SK-N-SH treated with all-trans-retinoic acid at 6 μM for 48 hours (cell line): ENCODE results near the gene AKAP13.

Source experiments
- ATAC-seq: fragments of 200-7000 bp; cut with Tn5 transposase; 3 replicates; pipeline ENCODE4 v1.9.1; 2020; ENCODE audit warnings: mild to moderate bottlenecking, moderate library complexity
- ARNTL ChIP-seq: fragments of 450-650 bp; formaldehyde crosslinking; IDR thresholded peaks from 2 replicates; pipeline ENCODE4 v1.5.0; 2020; ENCODE audit warnings: low read depth, mild to moderate bottlenecking, moderate library complexity, borderline replicate concordance
- BACH2 ChIP-seq: fragments of 250-450 bp; sonication (Bioruptor Pico); IDR thresholded peaks from 2 replicates; pipeline ENCODE4 v1.9.0; 2021; ENCODE audit warnings: mild to moderate bottlenecking, borderline replicate concordance
- CSDC2 ChIP-seq: fragments of 250-450 bp; sonication (Bioruptor Pico); IDR thresholded peaks from 2 replicates; pipeline ENCODE4 v1.5.0; 2020; ENCODE audit warnings: mild to moderate bottlenecking, moderate library complexity
- CSRNP3 ChIP-seq: fragments of 250-450 bp; sonication (Bioruptor Pico); IDR thresholded peaks from 2 replicates; pipeline ENCODE4 v1.5.1; 2021; ENCODE audit warnings: mild to moderate bottlenecking, moderate library complexity
- ESRRG ChIP-seq: fragments of 250-450 bp; sonication (Bioruptor Pico); IDR thresholded peaks from 2 replicates; pipeline ENCODE4 v1.6.1; 2021; ENCODE audit warnings: mild to moderate bottlenecking
- GLIS3 ChIP-seq: fragments of 250-450 bp; sonication (Bioruptor Pico); IDR thresholded peaks from 2 replicates; pipeline ENCODE4 v1.5.0; 2020; ENCODE audit warnings: mild to moderate bottlenecking, moderate library complexity
- ISL1 ChIP-seq: fragments of 250-450 bp; sonication (Bioruptor Pico); IDR thresholded peaks from 2 replicates; pipeline ENCODE4 v2.1.2; 2022; ENCODE audit warnings: mild to moderate bottlenecking, moderate library complexity
- OSR1 ChIP-seq: fragments of 250-450 bp; sonication (Bioruptor Pico); IDR thresholded peaks from 2 replicates; pipeline ENCODE4 v1.8.0; 2022; ENCODE audit warnings: moderate library complexity, mild to moderate bottlenecking, inconsistent platforms
- PATZ1 ChIP-seq: fragments of 250-450 bp; sonication (Bioruptor Pico); IDR thresholded peaks from 2 replicates; pipeline ENCODE4 v1.8.0; 2020; ENCODE audit warnings: mild to moderate bottlenecking, moderate library complexity, borderline replicate concordance
- PPARA ChIP-seq: fragments of 250-450 bp; sonication (Bioruptor Pico); IDR thresholded peaks from 2 replicates; pipeline ENCODE4 v1.5.0; 2020; ENCODE audit warnings: mild to moderate bottlenecking, borderline replicate concordance
- RARB ChIP-seq: fragments of 250-450 bp; sonication (Bioruptor Pico); IDR thresholded peaks from 2 replicates; pipeline ENCODE4 v1.8.0; 2021; ENCODE audit warnings: mild to moderate bottlenecking, moderate library complexity
- SNAI2 ChIP-seq: fragments of 250-450 bp; sonication (Bioruptor Pico); IDR thresholded peaks from 2 replicates; pipeline ENCODE4 v1.5.0; 2020; ENCODE audit warnings: mild to moderate bottlenecking, moderate library complexity
- TCF4 ChIP-seq: fragments of 250-450 bp; sonication (Bioruptor Pico); IDR thresholded peaks from 2 replicates; pipeline ENCODE4 v1.8.0; 2021; ENCODE audit warnings: mild to moderate bottlenecking, moderate library complexity, borderline replicate concordance
- TOX ChIP-seq: fragments of 250-450 bp; sonication (Bioruptor Pico); IDR thresholded peaks from 2 replicates; pipeline ENCODE4 v1.8.0; 2021; ENCODE audit warnings: mild to moderate bottlenecking, moderate library complexity, borderline replicate concordance
- TSHZ2 ChIP-seq: fragments of 250-450 bp; sonication (Bioruptor Pico); IDR thresholded peaks from 2 replicates; pipeline ENCODE4 v1.5.0; 2020; ENCODE audit warnings: mild to moderate bottlenecking, moderate library complexity
- ZC3H10 ChIP-seq: fragments of 250-450 bp; sonication (Bioruptor Pico); IDR thresholded peaks from 2 replicates; pipeline ENCODE4 v1.5.1; 2021; ENCODE audit warnings: mild to moderate bottlenecking, moderate library complexity
- ZFP3 ChIP-seq: fragments of 250-450 bp; sonication (Bioruptor Pico); IDR thresholded peaks from 2 replicates; pipeline ENCODE4 v1.5.0; 2020; ENCODE audit warnings: mild to moderate bottlenecking, moderate library complexity
- ZFP30 ChIP-seq: fragments of 450-650 bp; formaldehyde crosslinking; IDR thresholded peaks from 2 replicates; pipeline ENCODE4 v1.5.0; 2022; ENCODE audit warnings: mild to moderate bottlenecking, moderate library complexity
- ZNF565 ChIP-seq: fragments of 450-650 bp; formaldehyde crosslinking; conservative IDR thresholded peaks from 2 replicates; pipeline ENCODE4 v1.5.0; 2020; ENCODE audit warnings: low read depth, mild to moderate bottlenecking, moderate library complexity
- ZNF70 ChIP-seq: fragments of 450-650 bp; formaldehyde crosslinking; IDR thresholded peaks from 2 replicates; pipeline ENCODE4 v1.5.0; 2020; ENCODE audit warnings: mild to moderate bottlenecking, moderate library complexity
- ZNF8 ChIP-seq: fragments of 450-650 bp; formaldehyde crosslinking; IDR thresholded peaks from 2 replicates; pipeline ENCODE4 v1.5.0; 2020; ENCODE audit warnings: mild to moderate bottlenecking, moderate library complexity
- TF ChIP-seq, protein P1 (sequence below): fragments of 250-450 bp; sonication (Bioruptor Pico); IDR thresholded peaks from 2 replicates; pipeline ENCODE4 v1.5.1; 2020; ENCODE audit warnings: low read depth, mild to moderate bottlenecking, moderate library complexity
- TF ChIP-seq, protein P2 (sequence below): fragments of 250-450 bp; sonication (Bioruptor Pico); IDR thresholded peaks from 2 replicates; pipeline ENCODE4 v1.8.0; 2021; ENCODE audit warnings: low read depth, mild to moderate bottlenecking, moderate library complexity, borderline replicate concordance

Gene AKAP13

GRCh38 chr15:85414495-85414894, 34.1 kb downstream of the AKAP13 start:
- ATAC-seq: no peak
- no peak for TF ChIP-seq ZNF565 (CRISPR knock-in tag)
- TF ChIP-seq ZFP30 (CRISPR knock-in tag): no peak
- no peak for TF ChIP-seq GLIS3
- TF ChIP-seq ESRRG (CRISPR knock-in tag): no peak
- no peak for TF ChIP-seq TOX (CRISPR knock-in tag)
- TF ChIP-seq TCF4 (CRISPR knock-in tag): no peak
- no peak for TF ChIP-seq ZNF8 (CRISPR knock-in tag)
- TF ChIP-seq ISL1 (CRISPR knock-in tag): no peak
- no peak for TF ChIP-seq CSDC2 (CRISPR knock-in tag)
- TF ChIP-seq SNAI2 (CRISPR knock-in tag): no peak
- no peak for TF ChIP-seq BACH2

- no peak for ATAC-seq
- TF ChIP-seq CSDC2 (CRISPR knock-in tag) (no peak), RARB (no peak), TCF4 (CRISPR knock-in tag) (no peak), ZNF70 (CRISPR knock-in tag) (no peak), ZNF8 (CRISPR knock-in tag) (no peak), ARNTL (CRISPR knock-in tag) (no peak), CSRNP3 (CRISPR knock-in tag) (no peak), ZC3H10 (no peak), ZNF565 (CRISPR knock-in tag) (no peak), BACH2 (no peak), PPARA (CRISPR knock-in tag) (no peak), PATZ1 (no peak)
- TF ChIP-seq, protein P1, sequence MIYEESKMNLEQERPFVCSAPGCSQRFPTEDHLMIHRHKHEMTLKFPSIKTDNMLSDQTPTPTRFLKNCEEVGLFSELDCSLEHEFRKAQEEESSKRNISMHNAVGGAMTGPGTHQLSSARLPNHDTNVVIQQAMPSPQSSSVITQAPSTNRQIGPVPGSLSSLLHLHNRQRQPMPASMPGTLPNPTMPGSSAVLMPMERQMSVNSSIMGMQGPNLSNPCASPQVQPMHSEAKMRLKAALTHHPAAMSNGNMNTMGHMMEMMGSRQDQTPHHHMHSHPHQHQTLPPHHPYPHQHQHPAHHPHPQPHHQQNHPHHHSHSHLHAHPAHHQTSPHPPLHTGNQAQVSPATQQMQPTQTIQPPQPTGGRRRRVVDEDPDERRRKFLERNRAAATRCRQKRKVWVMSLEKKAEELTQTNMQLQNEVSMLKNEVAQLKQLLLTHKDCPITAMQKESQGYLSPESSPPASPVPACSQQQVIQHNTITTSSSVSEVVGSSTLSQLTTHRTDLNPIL (CRISPR knock-in tag): no peak
Measured at GRCh38 chr15:85414991-85415390, 34.6 kb downstream of the AKAP13 start.

GRCh38 chr15:85415783-85416182, 35.4 kb downstream of the AKAP13 start:
- ATAC-seq: no peak

More at GRCh38 chr15:85415783-85416182, 35.4 kb downstream of the AKAP13 start:
- TF ChIP-seq GLIS3 (no peak), ZNF8 (CRISPR knock-in tag) (no peak), PPARA (CRISPR knock-in tag) (no peak), ISL1 (CRISPR knock-in tag) (no peak), ZFP30 (CRISPR knock-in tag) (no peak), ESRRG (CRISPR knock-in tag) (no peak), OSR1 (CRISPR knock-in tag) (no peak), ARNTL (CRISPR knock-in tag) (no peak), ZNF565 (CRISPR knock-in tag) (no peak), CSRNP3 (CRISPR knock-in tag) (no peak), BACH2 (no peak), TSHZ2 (CRISPR knock-in tag) (no peak), ZFP3 (CRISPR knock-in tag) (no peak), CSDC2 (CRISPR knock-in tag) (no peak), SNAI2 (CRISPR knock-in tag) (no peak), PATZ1 (no peak), ZC3H10 (no peak)
- TF ChIP-seq, protein P1 (CRISPR knock-in tag): no peak
- TF ChIP-seq, protein P2, sequence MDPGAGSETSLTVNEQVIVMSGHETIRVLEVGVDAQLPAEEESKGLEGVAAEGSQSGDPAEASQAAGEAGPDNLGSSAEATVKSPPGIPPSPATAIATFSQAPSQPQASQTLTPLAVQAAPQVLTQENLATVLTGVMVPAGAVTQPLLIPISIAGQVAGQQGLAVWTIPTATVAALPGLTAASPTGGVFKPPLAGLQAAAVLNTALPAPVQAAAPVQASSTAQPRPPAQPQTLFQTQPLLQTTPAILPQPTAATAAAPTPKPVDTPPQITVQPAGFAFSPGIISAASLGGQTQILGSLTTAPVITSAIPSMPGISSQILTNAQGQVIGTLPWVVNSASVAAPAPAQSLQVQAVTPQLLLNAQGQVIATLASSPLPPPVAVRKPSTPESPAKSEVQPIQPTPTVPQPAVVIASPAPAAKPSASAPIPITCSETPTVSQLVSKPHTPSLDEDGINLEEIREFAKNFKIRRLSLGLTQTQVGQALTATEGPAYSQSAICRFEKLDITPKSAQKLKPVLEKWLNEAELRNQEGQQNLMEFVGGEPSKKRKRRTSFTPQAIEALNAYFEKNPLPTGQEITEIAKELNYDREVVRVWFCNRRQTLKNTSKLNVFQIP (CRISPR knock-in tag): no peak
